HG03196 (cell line): Measurements from ENCODE around the gene CCNI2.

Source experiments
- ATAC-seq: cut with Tn5 transposase; IDR thresholded peaks from one replicate; pipeline ENCODE4 v1.9.1; 2021; ENCODE audit not compliant: unreplicated experiment

Gene CCNI2

GRCh38 chr5:132746954-132747615 is at the start of gene CCNI2:
TSS of gene CCNI2 (plus strand) at chr5:132747426. CDS start at chr5:132747496, 70 bp downstream.
- no peak for ATAC-seq

GRCh38 chr5:132704875-132705274 is 42.4 kb upstream of the CCNI2 start:
- no peak for ATAC-seq

GRCh38 chr5:132708645-132709044 is 38.6 kb upstream of the CCNI2 start:
- ATAC-seq = no peak

- no peak for ATAC-seq
Observed at GRCh38 chr5:132714456-132715307, 32.5 kb upstream of the CCNI2 start.

GRCh38 chr5:132718544-132719312 is 28.5 kb upstream of the CCNI2 start:
- ATAC-seq = no peak

GRCh38 chr5:132725745-132726144 is 21.5 kb upstream of the CCNI2 start:
- no peak for ATAC-seq

- ATAC-seq = no peak
Observed at GRCh38 chr5:132729896-132730295, 17.3 kb upstream of the CCNI2 start.

GRCh38 chr5:132733499-132734148 is 13.6 kb upstream of the CCNI2 start:
- ATAC-seq = no peak

GRCh38 chr5:132734687-132735086 is 12.5 kb upstream of the CCNI2 start:
- ATAC-seq = no peak

GRCh38 chr5:132736853-132737833 is 10.1 kb upstream of the CCNI2 start, which contains the start of gene KIF3A:
TSS of gene KIF3A (minus strand) at chr5:132737546. CDS start at chr5:132737419, 127 bp downstream.
- peak; percentile 87 for ATAC-seq

GRCh38 chr5:132737982-132738681 is 9.1 kb upstream of the CCNI2 start:
- no peak for ATAC-seq

GRCh38 chr5:132739232-132739631 is 8.0 kb upstream of the CCNI2 start:
- no peak for ATAC-seq

- ATAC-seq = no peak
Observed at GRCh38 chr5:132742158-132742557, 5.1 kb upstream of the CCNI2 start.

- no peak for ATAC-seq
Observed at GRCh38 chr5:132742626-132743025, 4.6 kb upstream of the CCNI2 start.

- no peak for ATAC-seq
Observed at GRCh38 chr5:132744659-132745058, 2.6 kb upstream of the CCNI2 start.

- ATAC-seq = no peak
Observed at GRCh38 chr5:132746592-132746953, 653 bp upstream of the CCNI2 start.

GRCh38 chr5:132747616-132748440 is 602 bp downstream of the CCNI2 start:
- ATAC-seq = no peak

GRCh38 chr5:132748522-132749000 is 1.3 kb downstream of the CCNI2 start:
- no peak for ATAC-seq
